HUDEP-2 (cell line): ENCODE measurements around the gene SLX9.

Experiments used
- DNase-seq, 76 experiments: peaks; one replicate each; lab custom pipeline; 2025; ENCODE audit not compliant: unreplicated experiment in 76 of 76; lab: John Stamatoyannopoulos, UW

Gene SLX9, protein sequence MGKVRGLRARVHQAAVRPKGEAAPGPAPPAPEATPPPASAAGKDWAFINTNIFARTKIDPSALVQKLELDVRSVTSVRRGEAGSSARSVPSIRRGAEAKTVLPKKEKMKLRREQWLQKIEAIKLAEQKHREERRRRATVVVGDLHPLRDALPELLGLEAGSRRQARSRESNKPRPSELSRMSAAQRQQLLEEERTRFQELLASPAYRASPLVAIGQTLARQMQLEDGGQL

DNA sequence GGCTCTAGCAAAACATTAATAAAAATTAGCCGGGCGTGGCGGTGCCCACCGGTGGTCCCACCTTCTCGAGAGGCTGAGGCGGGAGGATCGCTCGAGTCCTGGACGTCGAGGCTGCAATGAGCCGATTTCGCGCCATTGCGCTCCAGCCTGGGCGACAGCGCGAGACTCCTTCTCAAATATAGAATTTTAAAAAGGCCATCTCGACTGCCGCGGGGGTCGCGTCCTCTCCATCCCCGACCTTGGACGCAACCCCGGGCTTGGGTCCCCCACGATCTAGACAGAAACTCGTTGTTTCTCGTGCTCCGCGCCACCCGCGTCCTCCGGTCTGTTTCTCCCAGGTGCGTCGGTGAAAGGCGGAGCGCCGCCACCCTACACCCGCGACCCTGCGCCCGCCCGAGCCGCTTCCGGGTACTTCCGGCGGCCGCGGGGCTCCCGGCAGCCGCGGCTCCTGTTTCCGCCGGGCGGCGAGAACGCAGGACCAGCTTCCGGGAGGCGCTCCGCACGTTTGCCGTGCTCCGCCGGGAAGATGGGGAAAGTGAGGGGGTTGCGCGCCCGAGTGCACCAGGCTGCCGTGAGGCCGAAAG is at the start of gene SLX9:
SLX9 (plus strand) TSS at position 498 of the 584 bp plus-strand sequence; CDS start at position 527, 29 bp downstream.
- peak in 72 of 76 experiments; percentile 24 to 90 (median 76) for DNase-seq

DNA sequence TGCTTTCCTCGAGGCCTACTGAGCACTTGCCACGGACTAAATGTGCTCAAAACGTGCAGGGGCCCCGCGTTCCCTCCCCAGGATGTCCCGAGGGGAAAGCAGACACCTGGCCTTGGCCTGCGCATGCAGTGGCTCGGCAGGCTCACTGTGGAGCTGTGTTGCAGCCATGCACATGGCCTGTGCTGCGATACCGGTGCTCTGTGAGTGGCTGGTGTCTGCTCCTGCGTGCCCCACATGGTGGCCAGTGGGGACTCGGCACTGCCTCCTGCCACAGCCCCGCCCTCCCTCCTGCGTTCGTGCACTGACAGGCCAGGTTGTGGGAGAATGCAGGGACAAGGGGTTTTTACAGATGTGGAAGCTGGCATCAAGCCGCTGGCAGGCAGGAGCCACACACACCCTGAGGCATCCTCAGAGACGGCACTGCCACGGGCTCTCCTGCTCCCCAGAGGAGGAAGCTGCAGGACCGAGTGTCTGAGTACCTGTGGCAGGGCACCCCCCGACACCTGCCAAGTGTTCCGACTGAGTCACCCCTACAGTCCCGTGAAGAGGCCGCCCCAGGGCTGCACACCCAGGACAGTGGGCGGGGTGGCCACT is 49.4 kb upstream of the SLX9 start:
- no peak for DNase-seq

DNA sequence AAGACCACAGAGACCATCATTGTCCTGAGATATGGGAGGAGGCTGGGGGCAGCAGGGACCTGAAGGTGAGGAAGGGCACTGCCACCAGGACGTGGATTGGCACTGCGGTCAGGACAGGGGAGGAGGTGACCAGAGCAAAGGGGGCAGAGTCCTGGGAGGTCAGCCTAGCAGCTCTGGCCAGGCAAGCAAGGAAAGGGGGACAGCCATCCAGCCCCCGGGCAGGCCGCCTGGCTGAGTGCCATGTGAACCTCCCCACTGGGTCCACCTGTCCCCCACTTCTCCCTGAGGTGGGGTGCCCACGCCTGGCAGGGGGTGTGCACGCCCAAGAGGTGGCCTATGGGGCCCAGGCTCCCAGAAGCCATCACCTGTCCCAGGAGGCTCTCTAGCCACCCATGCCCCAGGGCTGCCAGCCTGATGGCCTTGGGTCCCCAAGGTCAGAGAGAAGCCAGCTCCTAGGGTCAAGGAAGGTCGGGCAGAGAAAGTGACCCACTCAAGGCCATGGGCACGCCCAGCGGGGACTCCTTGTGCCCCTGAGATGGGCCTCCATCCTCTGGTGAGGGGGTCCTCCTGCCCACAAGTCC is 48.8 kb upstream of the SLX9 start:
- no peak for DNase-seq

DNA sequence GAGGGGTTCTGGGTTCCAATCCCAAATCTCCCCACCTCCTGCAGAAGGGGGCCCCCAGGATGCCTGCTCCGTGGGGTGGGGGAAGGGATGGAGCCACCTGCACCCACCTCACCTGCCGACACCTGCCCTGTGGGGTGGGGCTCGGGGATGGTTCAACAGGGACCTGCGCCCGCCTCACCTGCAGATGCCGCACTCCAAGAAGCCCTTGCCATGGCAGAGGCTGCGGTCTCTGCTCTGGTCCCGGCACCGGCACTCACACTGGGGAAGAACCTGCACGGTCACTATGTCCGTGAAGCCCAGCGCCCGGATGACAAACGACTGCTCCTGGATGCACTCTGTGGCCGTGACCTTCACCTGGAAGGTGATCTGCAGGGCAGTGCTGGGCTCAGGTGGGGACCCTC is 48.2 kb upstream of the SLX9 start:
- DNase-seq, result no peak

DNA sequence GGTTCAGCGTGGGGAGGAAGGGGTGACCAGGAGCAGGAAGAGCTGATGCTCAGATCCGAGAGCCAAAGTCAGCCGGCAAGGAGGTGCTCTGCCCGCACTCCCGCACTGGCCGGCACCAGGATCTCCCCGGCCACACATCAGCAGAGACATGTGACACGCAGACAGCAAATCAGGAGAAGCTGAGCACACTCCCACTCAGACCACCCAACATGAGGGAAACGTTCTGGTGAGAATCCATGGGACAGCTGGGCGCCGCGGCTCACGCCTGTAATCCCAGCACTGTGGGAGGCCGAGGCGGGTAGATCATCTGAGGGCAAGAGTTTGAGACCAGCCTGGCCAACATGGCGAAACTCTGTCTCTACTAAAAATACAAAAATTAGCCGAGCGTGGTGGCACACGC is 47.7 kb upstream of the SLX9 start:
- DNase-seq, result no peak

DNA sequence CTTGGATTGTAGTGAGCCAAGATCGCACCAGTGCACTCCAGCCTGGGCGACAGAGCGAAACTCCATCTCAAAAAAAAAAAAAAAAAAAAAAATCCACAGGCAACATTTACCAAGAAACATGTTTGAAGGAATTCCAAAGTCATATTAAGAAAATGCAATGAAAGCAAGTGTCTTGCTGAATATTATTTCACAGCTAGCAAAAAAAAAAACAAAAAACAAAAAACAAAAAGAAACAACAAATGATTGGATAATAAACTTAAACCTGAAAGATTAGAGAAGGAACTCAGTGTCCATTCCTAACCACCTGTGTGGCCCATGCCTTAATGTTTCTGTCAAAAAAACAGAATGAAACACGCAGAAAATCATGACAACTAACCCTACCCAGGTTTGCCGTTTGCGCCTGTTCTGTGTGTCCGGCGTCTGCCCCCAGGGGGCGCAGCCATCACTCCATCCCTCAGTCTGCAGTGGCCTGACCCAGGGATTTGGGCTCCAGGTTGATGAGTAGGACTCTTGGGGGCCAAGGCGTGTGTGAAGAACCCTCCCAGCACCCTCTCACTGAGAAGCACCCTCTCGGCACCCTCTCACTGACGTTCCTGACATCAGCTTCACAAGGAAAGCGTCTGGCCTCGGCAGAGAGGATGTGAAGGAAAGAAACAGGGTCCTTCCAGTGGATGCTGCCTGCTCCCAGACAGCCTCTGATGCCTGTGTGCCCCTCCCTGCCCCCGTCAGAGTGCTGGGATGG is 47.1 kb upstream of the SLX9 start:
- peak in 67 of 76 experiments; percentile 18 to 86 (median 66) for DNase-seq

DNA sequence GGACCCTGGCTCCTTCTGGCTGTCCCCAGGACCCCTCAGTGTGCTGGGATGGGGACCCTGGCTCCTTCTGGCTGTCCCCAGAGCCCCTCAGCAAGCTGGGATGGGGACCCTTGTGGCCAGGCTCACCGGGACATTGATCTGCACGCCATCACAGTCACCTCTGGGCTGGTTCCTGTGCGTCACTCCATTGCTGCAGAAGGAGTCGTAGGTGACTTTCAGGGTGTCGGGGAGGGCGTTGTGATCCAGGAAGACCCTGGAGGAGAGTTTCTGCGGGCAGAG is 46.6 kb upstream of the SLX9 start:
- DNase-seq, result no peak

DNA sequence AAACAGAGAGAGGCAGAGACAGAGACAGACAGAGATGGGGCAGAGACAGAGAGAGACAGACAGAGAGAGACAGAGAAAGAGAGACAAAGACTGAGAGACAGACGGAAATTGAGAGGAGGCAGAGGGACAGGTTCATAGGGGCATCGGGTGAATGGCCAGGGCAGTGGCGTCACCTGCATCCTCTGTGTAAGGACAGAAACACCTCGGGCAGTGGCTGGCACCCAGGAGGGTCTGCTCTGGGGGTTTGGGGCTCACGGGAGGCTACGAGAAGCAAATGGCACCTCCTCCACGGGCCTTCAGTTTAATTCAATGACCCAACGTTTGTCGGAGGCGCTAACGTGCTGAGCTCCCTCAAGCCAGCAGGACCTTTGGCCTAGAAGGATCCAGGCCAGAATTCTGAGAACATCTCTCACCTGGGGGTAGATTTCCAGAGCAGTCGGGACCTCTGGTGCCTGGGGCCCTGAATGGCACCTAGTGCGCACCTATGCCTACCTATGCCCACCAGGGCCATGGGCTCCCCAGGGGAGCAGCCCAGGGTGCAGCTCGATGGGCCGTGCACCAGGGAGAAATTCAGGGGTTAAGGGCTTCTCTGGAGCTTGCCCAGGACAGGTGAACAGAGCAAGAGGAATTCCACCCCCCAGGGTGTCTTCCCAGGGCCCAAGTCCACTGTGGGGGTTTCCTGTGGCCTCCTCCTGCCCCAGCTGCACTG is 45.7 kb upstream of the SLX9 start:
- no peak for DNase-seq

DNA sequence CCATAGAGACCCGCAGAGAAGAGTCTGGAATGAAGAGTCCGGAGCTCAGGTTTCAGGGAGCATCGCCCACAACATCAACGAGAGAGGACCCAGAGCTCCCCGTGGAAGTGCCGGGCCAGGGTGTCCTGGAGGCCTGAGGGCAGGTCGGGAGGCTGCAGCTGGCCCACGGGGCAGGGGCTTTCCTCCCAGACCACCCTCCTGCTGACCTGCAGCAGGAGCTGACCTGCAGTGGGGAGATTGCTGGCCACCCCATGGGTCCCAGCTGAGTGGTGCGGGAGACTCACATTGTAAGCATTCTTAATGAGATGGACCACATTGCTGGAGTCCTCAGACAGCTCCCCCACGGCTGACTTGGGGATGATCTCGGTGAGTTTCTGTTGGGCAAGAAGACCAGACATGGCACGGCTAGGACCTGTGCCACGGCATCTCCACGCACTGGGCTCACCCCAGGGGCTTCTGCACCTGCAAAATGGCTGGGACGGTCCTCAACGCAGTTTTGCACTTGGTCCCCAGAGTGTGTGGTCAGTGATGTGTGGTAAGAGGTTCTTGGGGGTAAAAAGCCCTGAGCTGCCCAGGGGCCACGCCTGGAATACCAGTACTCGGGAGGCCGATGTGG is 45.0 kb upstream of the SLX9 start:
- no peak for DNase-seq

DNA sequence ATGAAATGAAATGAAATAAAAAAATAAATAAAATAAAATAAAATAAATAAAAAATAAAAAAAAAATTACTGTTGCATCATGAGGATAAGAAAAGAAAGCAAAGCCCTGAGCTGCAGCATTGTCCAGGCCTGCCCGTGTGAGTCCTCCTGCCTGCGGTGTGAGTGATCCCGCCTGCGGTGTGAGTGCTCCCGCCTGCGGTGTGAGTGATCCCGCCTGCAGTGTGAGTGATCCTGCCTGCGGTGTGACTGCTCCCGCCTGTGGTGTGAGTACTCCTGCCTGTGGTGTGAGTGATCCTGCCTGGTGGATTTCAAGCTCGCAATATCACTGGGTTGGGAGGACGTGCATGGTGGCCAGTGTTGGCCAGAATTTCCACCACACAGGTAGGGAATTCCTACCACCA is 44.0 kb upstream of the SLX9 start:
- DNase-seq, result no peak

DNA sequence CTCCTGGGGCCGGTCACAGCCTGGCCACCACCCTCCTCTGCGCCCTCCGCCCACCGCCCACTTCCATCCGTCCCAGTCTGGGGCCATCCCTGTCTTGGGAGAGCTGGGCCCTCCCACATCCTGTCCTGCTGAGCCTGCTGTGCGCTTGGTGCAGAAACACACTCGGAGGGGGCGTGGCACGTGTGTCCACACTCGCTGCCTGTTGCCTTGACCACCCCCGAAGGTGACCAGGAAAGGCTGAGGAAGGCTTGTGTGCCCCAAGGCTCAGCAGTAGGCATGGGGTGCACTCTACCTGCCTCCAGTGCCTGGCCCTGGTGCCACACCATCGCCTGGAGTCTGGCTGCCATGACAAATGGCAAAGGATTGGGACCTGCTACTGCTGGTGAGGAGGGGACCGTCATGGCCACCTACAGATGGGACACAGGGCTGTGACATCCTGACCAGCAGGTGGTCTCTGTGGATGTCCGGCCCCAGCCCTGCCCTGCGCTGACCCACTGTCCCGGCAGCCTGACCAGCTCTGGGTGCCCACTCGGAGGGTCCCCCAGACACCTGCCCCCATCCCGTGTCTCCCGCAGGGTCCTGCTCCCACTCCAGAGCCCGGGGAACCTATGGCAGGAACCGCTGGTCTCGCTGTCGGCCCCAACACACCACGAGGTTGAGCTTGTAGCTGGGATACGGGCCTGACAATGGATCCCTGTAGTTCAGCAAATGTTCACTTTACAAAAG is 43.1 kb upstream of the SLX9 start:
- DNase-seq, result no peak

DNA sequence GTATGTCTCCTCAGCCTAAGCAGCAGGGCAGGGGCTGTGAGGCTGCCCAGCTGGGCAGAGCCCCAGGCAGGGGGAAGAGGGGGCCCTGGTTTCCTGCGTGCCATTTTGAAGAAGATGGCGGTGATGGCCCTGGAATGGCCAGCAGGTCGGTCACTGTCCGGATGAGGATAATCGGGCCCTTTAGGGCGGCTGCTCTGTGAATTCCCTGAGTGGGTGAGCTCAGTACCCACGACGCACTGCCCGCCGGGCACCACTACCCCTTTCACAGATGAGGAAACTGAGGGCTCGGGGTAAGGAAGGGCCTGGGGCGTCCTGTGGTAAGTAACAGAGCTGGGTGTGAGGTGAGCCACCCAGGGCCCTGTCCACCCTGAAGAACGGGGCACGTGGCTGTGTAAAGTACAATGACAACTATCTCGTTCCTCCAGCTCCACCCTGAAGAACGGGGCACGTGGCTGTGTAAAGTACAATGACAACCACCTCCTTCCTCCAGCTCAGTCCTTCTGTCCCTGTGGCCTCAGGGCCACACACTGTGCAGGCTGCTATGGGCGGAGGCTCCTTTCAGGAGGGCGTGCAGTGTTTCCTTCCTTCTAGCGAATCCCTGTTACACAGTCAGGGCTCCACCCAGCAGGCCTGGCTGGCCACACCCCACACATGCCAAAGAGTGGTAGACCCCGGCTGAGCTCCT is 42.4 kb upstream of the SLX9 start:
- peak in 73 of 76 experiments; percentile 42 to 94 (median 81) for DNase-seq

DNA sequence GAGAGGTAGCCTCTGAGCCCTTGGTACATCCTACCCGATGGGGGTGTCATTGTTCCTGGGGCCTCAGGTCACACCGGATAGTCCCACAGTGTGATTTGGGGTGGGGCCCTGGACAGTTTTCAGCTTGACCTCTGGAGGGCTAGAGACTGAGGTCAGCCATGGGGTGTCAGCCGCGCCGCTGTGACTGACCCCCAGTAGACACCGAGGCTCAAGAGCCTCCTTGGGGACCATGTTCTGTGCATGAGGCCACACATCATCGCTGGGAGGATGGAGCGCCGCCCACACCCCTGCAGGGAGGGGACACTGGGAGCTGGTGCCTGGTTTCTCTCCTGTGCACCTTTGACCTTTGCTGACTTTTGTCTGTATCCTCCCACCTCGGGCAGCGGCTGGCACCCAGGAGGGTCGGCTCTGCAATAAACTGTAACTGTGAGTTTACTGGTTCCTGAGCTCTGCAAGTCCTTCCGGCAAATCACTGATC is 41.8 kb upstream of the SLX9 start:
- no peak for DNase-seq

DNA sequence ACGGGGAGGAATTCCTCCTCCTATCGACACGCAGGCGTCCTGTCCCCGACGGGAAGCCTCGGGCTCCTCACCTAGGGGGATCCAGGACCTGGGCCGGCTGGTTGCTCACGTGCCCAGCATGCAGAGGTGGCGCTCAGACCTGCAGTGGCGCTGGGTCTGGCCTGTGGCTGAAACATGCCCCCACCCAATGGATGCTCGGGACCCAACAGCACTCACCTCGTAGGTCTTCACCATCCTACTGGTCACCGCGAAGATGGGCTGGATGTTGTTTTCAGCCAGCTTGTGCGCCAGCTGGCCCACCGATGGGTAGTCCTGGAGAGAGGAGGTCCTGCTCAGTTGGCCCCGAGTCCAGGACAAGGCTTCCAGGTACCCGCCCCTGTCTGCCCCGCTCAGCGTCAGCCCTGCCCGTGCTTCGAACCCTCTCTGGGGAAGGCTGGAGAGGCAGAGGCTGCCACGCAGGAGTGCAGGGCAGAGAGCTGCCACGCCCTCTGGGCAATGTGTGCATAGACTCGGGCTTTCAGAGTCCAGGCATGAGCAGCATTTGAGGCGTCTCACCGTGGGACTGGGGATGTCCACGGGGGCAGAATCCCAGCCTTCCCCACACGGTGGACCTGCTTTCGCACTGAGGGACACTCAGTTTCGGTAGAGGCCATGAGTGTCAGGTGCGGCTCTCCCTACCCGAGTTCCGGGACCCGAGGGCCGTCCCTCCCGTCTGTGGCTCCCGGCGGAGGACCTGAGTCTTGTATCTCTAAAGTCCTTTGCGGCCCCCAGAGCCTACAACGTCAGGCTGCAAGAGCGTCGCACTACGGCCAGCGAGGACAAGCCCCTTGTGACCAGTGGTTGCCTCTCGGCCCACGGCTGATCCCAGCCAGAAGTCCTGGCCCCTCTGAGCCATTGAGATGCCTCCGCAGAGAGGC is 40.7 kb upstream of the SLX9 start:
- DNase-seq, result no peak

DNA sequence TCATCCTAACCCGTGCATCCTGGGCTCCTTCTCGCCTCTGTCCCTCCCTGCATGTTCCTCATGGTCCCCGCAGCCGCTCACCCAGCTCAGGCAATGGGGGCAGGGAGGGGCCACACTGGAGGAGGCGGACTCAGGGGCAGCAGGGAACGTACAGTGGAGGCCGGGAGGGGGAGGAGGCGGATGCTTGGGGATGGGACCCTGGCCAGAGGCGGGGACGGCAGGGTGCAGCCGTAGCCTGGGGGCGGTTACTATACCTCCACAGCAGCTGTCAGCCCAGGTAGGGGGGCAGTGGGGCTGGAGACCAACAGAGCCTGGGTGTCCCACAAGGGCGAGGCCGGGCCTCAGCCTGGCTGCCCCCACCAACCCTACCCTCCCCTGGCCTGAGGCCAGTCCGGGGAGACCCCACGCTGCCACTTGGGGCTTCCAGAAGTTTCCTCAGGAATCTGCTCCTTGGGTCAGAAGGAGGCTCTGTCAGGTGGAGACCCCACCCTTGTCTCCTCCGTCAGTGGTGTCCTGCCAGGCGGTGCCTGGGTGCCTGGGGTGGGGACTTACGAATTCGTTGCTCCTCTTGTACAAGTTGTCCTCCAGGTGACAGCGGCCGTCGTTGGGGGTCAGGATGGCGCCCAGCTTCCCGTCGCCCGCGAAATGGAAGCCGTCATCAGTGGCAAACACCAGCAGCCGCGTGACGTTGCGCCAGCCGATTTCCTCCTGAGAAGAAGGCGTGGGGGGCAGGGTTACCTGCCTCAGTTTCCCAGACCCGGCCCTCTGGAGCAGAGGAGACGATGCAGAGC is 39.9 kb upstream of the SLX9 start:
- no peak for DNase-seq

DNA sequence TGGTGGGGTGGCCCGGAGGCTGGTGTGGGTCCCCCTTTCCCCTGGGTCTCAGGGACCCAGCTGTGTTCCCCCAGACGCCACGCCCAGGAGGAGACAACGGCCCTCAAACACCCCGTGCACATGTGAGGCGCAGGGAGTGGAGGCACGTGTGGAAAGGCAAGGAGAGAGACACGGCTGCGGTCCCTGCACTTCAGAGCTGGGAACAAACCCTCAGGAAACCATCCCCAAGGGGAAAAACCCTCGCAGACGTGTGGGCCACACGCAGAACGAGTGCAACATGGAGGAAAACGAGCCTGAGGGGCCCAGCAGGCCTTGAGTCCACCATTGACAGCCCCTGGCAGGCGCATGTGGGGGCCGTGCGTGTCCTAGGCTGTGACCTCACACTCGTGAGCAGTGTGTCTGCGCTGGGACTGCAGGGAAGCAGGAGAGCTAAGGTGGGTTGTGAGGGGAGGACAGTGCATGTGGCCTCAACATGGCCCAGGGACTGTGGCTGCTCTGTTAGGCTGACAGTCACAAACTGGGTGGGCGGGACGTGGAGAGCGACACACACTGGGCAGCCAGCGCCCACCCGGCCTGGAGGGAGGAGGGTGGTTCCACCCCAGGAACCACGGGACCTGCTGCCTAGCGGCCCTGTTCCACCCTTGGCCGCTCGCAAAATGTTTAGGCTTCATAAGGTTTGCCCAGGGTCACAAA is 39.1 kb upstream of the SLX9 start:
- no peak for DNase-seq
